ENCODE data around the gene WEE1.

WEE1 gene

GRCh38 chr11:9625728-9626127 lies 52.3 kb downstream of the WEE1 start:
- no peak for DNase-seq

GRCh38 chr11:9626496-9627394 lies 53.3 kb downstream of the WEE1 start:
- no peak for DNase-seq

- no peak for DNase-seq
Observed at GRCh38 chr11:9629064-9629463, 55.6 kb downstream of the WEE1 start.

GRCh38 chr11:9633679-9634078 lies 60.2 kb downstream of the WEE1 start:
- no peak for DNase-seq

- DNase-seq, result no peak
Observed at GRCh38 chr11:9636691-9637090, 63.2 kb downstream of the WEE1 start.

- no peak for DNase-seq
Observed at GRCh38 chr11:9639099-9639498, 65.6 kb downstream of the WEE1 start.

Measured in NCI-H1417 treated with DMSO at 0.1 percent for 48 hours (cell line).